ENCODE measurements around the gene SPRING1. TPM values are rescaled to one million over a fixed set of nuclear protein-coding genes. Genes with fewer than 3 reads are reported as not detected.

Gene SPRING1
- polyA plus RNA-seq, 2 of the 4 experiments (the other 2 are of a cell fraction): 11.2 to 17.4 TPM

DNA sequence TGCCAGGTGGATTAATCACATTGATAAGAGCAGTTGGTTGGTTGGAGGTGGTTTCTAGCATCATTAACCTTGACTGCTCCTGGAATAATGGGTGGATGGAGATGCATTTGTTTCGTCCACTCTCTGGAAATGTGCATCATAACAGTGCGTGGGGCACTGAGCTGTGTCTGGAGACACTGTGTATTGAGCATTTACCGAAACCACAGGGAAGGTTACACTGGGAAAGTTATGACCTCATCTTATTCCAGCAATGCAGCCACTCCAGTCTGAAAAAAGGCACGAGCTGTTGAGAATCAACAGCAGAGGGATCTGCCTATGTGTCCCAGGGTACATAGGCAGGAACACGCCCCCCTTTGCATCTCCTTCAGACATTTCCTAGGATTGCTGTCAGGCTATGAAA is 27.4 kb upstream of the SPRING1 start:
- no peak overlapping the region for H3K4me2 ChIP-seq
- no peak for TF ChIP-seq EP300 (IDR thresholded peaks at IDR 0.05)
- TF ChIP-seq RNF2 (IDR thresholded peaks at IDR 0.05; ENCODE audit: borderline replicate concordance, low read depth): no peak
- TF ChIP-seq ATOH8 (CRISPR knock-in tag; IDR thresholded peaks at IDR 0.05; ENCODE audit: low read depth): no peak
- no peak for TF ChIP-seq FOSB (CRISPR knock-in tag; IDR thresholded peaks at IDR 0.05)
- TF ChIP-seq REST (IDR thresholded peaks at IDR 0.05): no peak
- TF ChIP-seq TP53 (CRISPR knock-in tag; IDR thresholded peaks at IDR 0.05): no peak
- no peak for TF ChIP-seq CBX2 (IDR thresholded peaks at IDR 0.05; ENCODE audit: borderline replicate concordance, low read depth)
- no peak for TF ChIP-seq NFE2L2 (conservative IDR thresholded peaks at IDR 0.05; ENCODE audit: low read length)
- TF ChIP-seq TFCP2L1 (CRISPR knock-in tag; IDR thresholded peaks at IDR 0.05): no peak
- no peak for TF ChIP-seq NPAS2 (CRISPR knock-in tag; IDR thresholded peaks at IDR 0.05; ENCODE audit: borderline replicate concordance)
- TF ChIP-seq, protein P1, sequence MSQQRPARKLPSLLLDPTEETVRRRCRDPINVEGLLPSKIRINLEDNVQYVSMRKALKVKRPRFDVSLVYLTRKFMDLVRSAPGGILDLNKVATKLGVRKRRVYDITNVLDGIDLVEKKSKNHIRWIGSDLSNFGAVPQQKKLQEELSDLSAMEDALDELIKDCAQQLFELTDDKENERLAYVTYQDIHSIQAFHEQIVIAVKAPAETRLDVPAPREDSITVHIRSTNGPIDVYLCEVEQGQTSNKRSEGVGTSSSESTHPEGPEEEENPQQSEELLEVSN (IDR thresholded peaks at IDR 0.05; ENCODE audit: borderline replicate concordance, low read depth): no peak
- TF ChIP-seq ZNF302 (CRISPR knock-in tag; IDR thresholded peaks at IDR 0.05): no peak
- TF ChIP-seq KDM5A (IDR thresholded peaks at IDR 0.05): no peak
- no peak for TF ChIP-seq JUNB (IDR thresholded peaks at IDR 0.05)
- TF ChIP-seq RFX5 (IDR thresholded peaks at IDR 0.05): no peak
- no peak for TF ChIP-seq JUN (IDR thresholded peaks at IDR 0.05)
- ATAC-seq: peak; percentile 13 to 25; a peak in 3 of 6 replicates
- peaks cover under 1% of the 10 kb centered on the region; the same call in 1 of the 3 replicates for H3K4me1 ChIP-seq
- DNase-seq (ENCODE audit: low read depth in 1 of 2, low spot score in 1 of 2): no peak
- POLR2A ChIA-PET: no interaction called here
- CTCF ChIA-PET: interaction anchor here (0.8 to 2.5 kb wide), 3 partner anchors 15 to 117 kb away, joined by 3 to 7 read pairs (median 7); no protein-coding TSS in a partner anchor
- no peak for FAIRE-seq
- no peaks in the 10 kb centered on the region for H3K9me3 ChIP-seq
- H3K4me3 ChIP-seq: no peak overlapping the region
- 72% methylated on average over 5 of the region's 5 CpGs for WGBS (ENCODE audit: missing lambda C conversion rate)
- H3K27ac ChIP-seq: no peak overlapping the region

GRCh38 chr12:116761499-116761898 is 23.6 kb upstream of the SPRING1 start:
- Histone ChIP-seq H3K27ac (no peak overlapping the region), H3K9me3 (no peaks in the 10 kb centered on the region), H3K4me2 (no peak overlapping the region), H3K4me3 (no peak overlapping the region), H3K4me1 (peaks cover 6% of the 10 kb centered on the region)
- no peak for DNase-seq (ENCODE audit: low read depth in 1 of 2, low spot score in 1 of 2)
- CTCF ChIA-PET: no interaction called here
- no peak for TF ChIP-seq RNF2 (IDR thresholded peaks at IDR 0.05; ENCODE audit: borderline replicate concordance, low read depth)
- no peak for TF ChIP-seq NR3C1 (IDR thresholded peaks at IDR 0.05)
- no peak for FAIRE-seq
- 96% methylated on average over 4 of the region's 4 CpGs for WGBS (ENCODE audit: missing lambda C conversion rate)
- no peak for ATAC-seq
- POLR2A ChIA-PET: no interaction called here

DNA sequence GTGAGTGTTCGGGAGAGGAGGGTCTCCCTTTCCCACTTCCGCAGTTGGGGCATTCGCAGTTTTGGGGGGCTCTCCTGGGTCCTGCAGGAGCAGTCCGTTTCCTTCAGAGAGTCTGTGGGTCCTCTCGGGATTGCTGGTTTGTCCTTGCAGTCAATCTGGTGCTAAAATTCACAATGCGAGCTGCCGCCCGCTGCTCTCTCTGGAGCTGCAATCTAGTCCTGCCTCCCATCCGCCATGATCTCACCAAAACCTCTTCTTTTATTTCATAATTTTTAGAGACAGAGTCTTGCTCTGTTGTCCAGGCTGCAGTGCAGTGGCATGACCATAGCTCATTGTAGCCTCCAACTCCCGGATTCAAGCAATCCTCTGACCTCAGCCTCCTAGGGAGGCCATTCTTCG is 22.8 kb upstream of the SPRING1 start:
- Histone ChIP-seq H3K9me3 (no peaks in the 10 kb centered on the region), H3K27ac (no peak overlapping the region), H3K4me1 (peaks cover 6% of the 10 kb centered on the region), H3K4me2 (no peak overlapping the region), H3K4me3 (no peak overlapping the region)
- ATAC-seq (no peak), DNase-seq (ENCODE audit: low read depth in 1 of 2, low spot score in 1 of 2) (no peak), FAIRE-seq (no peak)
- POLR2A ChIA-PET: no interaction called here
- 95% methylated on average over 11 of the region's 11 CpGs for WGBS (ENCODE audit: missing lambda C conversion rate)
- CTCF ChIA-PET: interaction anchor here (0.7 to 2.6 kb wide), 3 partner anchors 23 to 122 kb away, joined by 3 to 7 read pairs (median 6); no protein-coding TSS in a partner anchor
- no peak for TF ChIP-seq ESRRA (IDR thresholded peaks at IDR 0.05; ENCODE audit: borderline replicate concordance, low read length)
- no peak for TF ChIP-seq NFE2L2 (conservative IDR thresholded peaks at IDR 0.05; ENCODE audit: low read length)
- TF ChIP-seq EHF (CRISPR knock-in tag; IDR thresholded peaks at IDR 0.05): no peak
- TF ChIP-seq SREBF2 (IDR thresholded peaks at IDR 0.05): no peak
- TF ChIP-seq CHD4 (IDR thresholded peaks at IDR 0.05; ENCODE audit: borderline replicate concordance): no peak
- no peak for TF ChIP-seq MYC (IDR thresholded peaks at IDR 0.05; ENCODE audit: borderline replicate concordance, low read length)
- no peak for TF ChIP-seq ZNF302 (CRISPR knock-in tag; IDR thresholded peaks at IDR 0.05)
- no peak for TF ChIP-seq ATOH8 (CRISPR knock-in tag; IDR thresholded peaks at IDR 0.05; ENCODE audit: low read depth)
- TF ChIP-seq, protein P2, sequence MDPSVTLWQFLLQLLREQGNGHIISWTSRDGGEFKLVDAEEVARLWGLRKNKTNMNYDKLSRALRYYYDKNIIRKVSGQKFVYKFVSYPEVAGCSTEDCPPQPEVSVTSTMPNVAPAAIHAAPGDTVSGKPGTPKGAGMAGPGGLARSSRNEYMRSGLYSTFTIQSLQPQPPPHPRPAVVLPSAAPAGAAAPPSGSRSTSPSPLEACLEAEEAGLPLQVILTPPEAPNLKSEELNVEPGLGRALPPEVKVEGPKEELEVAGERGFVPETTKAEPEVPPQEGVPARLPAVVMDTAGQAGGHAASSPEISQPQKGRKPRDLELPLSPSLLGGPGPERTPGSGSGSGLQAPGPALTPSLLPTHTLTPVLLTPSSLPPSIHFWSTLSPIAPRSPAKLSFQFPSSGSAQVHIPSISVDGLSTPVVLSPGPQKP (IDR thresholded peaks at IDR 0.05; ENCODE audit: low read depth, low read length): no peak
- TF ChIP-seq SMC3 (IDR thresholded peaks at IDR 0.05): no peak
- TF ChIP-seq JUNB (IDR thresholded peaks at IDR 0.05): no peak
- TF ChIP-seq ZC3H11A (IDR thresholded peaks at IDR 0.05): no peak
- TF ChIP-seq NR3C1 (IDR thresholded peaks at IDR 0.05): no peak
- no peak for TF ChIP-seq FOSL2 (IDR thresholded peaks at IDR 0.05)
- no peak for TF ChIP-seq FOSL2 (CRISPR knock-in tag; IDR thresholded peaks at IDR 0.05)
- TF ChIP-seq RAD21 (conservative IDR thresholded peaks at IDR 0.05 in 1 of 2, IDR thresholded peaks at IDR 0.05 in 1 of 2): no peak
- no peak for TF ChIP-seq MAFK (IDR thresholded peaks at IDR 0.05; ENCODE audit: partially characterized antibody)
